ENCODE measurements around the gene SKIC8.
"Not testable (repeated sequence)": the region's sequence is repeated elsewhere in the genome, so short reads cannot be mapped to it uniquely, and the experiment has no call there.

SKIC8 gene

GRCh38 chr15:78263907-78264303 is 35.5 kb downstream of the SKIC8 start:
- no peak for DNase-seq (ENCODE audit: low read depth)
- peak overlapping the region; percentile 36 for H3K4me3 ChIP-seq (ENCODE audit: low read depth, low read length)

- no peak overlapping the region for H3K4me3 ChIP-seq (ENCODE audit: low read depth, low read length)
- no peak for DNase-seq (ENCODE audit: low read depth)
Observed at GRCh38 chr15:78263351-78263781, 36.0 kb downstream of the SKIC8 start.

DNA sequence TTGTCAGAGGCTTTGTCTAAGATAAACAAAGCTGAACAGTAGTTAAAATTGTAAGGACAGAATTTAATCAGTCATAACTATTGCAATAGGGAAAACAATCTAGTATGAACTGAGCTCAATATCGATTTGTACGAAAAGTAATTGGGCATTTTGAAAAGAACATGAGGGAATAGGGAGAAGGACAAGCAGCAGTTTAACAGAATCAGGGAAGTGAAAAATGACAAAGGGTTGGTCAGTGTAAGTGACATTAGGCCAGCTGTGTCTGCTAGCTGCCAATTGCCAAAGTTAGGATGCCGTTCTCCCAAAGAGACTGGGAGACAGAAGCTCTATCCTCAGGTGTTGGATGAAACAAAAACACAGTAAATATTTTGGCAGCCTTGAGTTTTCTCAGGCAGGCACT is 38.3 kb downstream of the SKIC8 start:
- DNase-seq (ENCODE audit: low read depth): no peak
- H3K4me3 ChIP-seq (ENCODE audit: low read depth, low read length): no peak overlapping the region

GRCh38 chr15:78260489-78260888 is 38.9 kb downstream of the SKIC8 start:
- no peak for DNase-seq (ENCODE audit: low read depth)
- H3K4me3 ChIP-seq (ENCODE audit: low read depth, low read length): no peak overlapping the region

GRCh38 chr15:78259232-78259631 is 40.2 kb downstream of the SKIC8 start:
- no peak overlapping the region for H3K4me3 ChIP-seq (ENCODE audit: low read depth, low read length)
- no peak for DNase-seq (ENCODE audit: low read depth)

GRCh38 chr15:78257681-78258080 is 41.7 kb downstream of the SKIC8 start:
- no peak for DNase-seq (ENCODE audit: low read depth)
- no peak overlapping the region for H3K4me3 ChIP-seq (ENCODE audit: low read depth, low read length)

DNA sequence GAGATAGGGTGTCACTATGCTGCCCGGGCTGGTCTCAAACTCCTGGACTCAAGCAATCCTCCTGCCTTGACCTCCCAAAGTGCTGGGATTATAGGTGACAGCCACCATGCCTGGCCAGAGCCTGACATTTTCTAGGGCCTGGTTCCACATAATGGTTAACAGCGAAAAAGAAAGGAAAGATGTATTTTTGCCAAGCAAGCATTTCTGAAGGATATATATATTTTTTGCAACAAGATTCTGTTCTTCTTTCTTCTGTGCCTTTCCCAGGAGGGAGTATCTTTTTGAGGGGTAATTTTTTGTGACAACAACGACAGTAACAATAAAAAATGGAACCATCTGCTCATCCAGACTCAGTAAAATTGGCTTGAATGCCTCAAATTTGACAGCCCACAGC is 43.4 kb downstream of the SKIC8 start:
- no peak for DNase-seq (ENCODE audit: low read depth)
- H3K4me3 ChIP-seq (ENCODE audit: low read depth, low read length): no peak overlapping the region

DNA sequence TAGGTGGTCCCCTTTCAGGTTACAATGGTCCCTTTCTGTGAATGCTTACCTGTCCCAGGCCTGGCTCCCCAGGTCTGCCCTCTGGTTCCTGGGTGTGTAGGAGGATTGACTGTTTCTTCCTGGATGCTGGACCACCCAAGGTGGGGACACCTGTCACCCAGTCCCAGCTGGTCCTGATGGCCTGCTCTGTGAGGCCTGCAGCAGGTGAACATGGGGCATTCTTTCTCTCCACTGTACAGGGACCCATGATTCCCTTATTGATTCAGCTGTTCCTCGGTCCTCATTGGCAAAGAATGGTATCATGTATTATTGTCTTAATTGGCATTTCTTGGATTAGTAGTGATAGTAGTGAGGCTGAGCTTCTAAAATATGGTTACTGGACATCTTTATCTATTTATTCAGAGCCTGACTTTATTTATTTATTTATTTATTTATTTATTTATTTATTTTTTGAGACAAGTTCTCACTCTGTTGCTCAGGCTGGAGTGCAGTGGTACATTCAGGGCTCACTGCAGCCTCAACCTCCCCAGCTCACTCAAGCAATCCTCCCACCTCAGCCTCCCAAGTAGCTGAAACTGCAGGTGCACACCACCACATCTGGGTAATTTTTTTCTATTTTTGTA is 43.9 kb downstream of the SKIC8 start:
- no peak overlapping the region for H3K4me3 ChIP-seq (ENCODE audit: low read depth, low read length)
- DNase-seq (ENCODE audit: low read depth): no peak

DNA sequence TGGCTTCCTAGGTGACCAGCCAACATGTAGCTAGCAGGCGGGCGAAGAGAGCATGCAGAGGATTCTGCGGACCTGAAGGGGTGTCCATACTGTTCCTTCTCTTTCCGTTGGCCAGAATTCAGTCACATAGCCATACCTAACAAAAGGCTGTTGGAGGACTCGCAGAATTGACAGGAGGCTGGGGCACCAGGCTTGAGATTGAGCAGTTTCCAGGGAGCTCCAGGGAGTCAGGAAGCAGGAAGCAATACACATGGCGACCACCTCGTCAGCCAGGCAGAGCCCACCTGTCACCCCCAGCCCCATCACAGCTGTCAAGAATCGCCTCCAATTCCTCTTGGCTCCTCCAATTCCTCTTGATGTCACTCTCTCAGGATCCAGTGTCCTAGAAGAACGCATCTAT is 48.3 kb downstream of the SKIC8 start:
- no peak overlapping the region for H3K4me3 ChIP-seq (ENCODE audit: low read depth, low read length)
- DNase-seq (ENCODE audit: low read depth): no peak

- DNase-seq (ENCODE audit: low read depth): no peak
- H3K4me3 ChIP-seq (ENCODE audit: low read depth, low read length): no peak overlapping the region
Observed at GRCh38 chr15:78249131-78249530, 50.3 kb downstream of the SKIC8 start.

DNA sequence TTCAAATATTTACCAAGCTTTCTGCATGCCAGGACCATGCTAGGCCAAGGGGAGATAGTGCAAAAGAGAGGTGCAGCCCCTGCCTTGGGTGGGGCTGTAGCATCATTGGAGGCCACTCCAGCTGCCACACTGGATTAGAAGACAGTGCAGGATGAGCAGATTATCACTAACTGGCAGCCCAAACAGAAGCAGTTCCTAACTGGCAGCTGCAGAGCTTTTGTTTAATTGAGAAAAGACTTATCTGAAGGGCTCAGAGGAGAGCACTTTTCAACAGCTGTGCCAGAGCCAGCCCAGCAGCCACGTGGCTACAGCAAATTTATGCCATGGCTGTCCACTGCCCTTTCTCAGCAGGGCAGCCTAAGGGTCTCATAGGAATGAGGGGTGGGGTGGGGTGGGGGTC is 51.5 kb downstream of the SKIC8 start:
- H3K4me3 ChIP-seq (ENCODE audit: low read depth, low read length): no peak overlapping the region
- no peak for DNase-seq (ENCODE audit: low read depth)

DNA sequence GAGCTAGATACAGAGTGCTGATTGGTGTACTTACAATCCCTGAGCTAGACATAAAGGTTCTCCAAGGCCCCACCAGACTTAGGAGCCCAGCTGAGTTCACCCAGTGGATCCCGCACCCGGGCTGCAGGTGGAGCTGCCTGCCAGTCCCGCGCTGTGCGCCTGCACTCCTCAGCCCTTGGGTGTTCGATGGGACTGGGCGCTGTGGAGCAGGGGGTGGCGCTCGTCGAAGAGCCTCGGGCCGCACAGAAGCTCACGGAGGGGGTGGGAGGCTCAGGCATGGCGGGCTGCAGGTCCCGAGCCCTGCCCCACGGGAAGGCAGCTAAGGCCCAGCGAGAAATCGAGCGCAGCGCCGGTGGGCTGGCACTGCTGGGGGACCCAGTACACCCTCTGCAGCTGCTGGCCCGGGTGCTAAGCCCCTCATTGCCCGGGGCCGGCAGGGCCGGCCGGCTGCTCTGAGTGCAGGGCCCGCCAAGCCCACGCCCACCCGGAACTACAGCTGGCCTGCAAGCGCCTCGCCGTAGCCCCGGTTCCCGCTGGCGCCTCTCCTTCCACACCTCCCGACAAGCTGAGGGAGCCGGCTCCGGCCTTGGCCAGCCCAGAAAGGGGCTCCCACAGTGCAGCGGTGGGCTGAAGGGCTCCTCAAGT is 53.3 kb downstream of the SKIC8 start:
- H3K4me3 ChIP-seq (ENCODE audit: low read depth, low read length); DNase-seq (ENCODE audit: low read depth): not testable (repeated sequence)

DNA sequence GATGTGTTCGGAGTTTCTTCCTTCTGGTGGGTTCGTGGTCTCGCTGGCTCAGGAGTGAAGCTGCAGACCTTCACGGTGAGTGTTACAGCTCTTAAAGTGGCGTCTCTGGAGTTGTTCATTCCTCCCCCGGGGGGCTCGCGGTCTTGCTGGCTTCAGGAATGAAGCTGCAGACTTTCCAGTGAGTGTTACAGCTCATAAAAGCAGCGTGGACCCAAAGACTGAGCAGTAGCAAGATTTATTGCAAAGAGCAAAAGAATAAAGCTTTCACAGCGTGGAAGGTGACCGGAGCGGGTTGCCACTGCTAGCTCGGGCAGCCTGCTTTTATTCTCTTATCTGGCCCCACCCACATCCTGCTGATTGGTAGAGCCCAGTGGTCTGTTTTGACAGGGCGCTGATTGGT is 54.0 kb downstream of the SKIC8 start:
- not testable (repeated sequence) for DNase-seq (ENCODE audit: low read depth); H3K4me3 ChIP-seq (ENCODE audit: low read depth, low read length)

- DNase-seq (ENCODE audit: low read depth): no peak
- no peak overlapping the region for H3K4me3 ChIP-seq (ENCODE audit: low read depth, low read length)
Observed at GRCh38 chr15:78244893-78245292, 54.5 kb downstream of the SKIC8 start.

- DNase-seq (ENCODE audit: low read depth): no peak
- no peak overlapping the region for H3K4me3 ChIP-seq (ENCODE audit: low read depth, low read length)
Observed at GRCh38 chr15:78244101-78244500, 55.3 kb downstream of the SKIC8 start.

DNA sequence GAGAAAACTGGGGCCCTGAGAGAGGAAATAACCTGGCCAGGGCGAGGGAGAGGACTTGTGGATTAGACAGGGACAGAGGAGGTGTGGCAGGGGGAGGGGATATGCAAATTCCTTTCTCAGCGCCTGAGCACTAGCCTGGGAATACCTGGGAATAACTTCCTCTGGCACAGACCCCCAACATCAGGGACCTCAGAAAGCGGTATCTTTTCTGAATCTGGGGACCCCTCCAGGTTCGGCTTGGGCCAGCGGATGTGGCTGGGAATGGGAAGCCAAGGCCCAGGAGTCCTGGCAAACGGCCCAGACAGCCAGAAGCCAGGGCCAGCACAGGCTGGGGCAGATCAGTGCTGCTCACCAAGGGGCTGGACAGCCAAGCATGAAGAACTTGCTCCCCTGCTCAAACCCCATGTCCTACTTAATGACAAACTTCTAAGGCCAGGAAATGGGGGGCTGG is 55.9 kb downstream of the SKIC8 start:
- H3K4me3 ChIP-seq (ENCODE audit: low read depth, low read length): no peak overlapping the region
- DNase-seq (ENCODE audit: low read depth): no peak

DNA sequence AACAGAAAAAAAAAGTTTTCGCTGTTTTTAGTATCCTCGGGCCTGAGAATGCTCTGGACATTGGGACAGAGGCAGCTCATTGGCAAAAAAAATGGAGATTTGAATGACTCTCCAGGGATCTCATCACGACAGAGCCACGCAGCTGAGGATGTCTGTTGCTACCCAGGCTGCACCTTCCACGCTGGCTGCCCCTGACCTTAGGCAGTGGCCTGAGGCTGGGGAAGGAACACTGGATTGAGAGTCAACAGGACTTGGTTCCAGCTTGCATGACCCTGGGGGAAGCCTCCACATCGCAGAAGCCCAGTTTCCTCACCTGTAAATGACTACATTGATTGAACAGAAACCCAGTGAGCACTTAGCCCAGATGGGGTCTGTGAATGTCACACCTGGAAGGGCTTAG is 56.4 kb downstream of the SKIC8 start:
- DNase-seq (ENCODE audit: low read depth): no peak
- H3K4me3 ChIP-seq (ENCODE audit: low read depth, low read length): no peak overlapping the region

- H3K4me3 ChIP-seq (ENCODE audit: low read depth, low read length): no peak overlapping the region
- no peak for DNase-seq (ENCODE audit: low read depth)
Observed at GRCh38 chr15:78242128-78242527, 57.3 kb downstream of the SKIC8 start.

- H3K4me3 ChIP-seq (ENCODE audit: low read depth, low read length): no peak overlapping the region
- peak; percentile 22 for DNase-seq (ENCODE audit: low read depth)
Observed at GRCh38 chr15:78241017-78241416, 58.4 kb downstream of the SKIC8 start.

DNA sequence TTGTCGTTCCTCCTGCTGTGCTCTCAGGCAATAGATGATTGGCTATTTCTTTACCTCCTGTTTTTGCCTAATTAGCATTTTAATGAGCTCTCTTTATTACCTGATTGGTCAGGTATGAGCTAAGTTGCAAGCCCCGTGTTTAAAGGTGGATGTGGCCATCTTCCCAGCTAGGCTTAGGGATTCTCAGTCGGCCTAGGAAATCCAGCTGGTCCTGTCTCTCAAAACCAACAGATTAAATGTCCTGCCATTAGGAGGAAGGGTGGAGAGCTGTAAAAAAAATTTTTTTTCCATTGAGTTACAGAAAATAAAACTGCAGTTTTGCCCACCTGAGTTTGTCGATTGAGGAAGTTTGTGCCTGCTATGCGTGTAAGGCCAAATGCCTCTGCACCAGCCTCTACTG is 59.6 kb downstream of the SKIC8 start:
- H3K4me3 ChIP-seq (ENCODE audit: low read depth, low read length): no peak overlapping the region
- DNase-seq (ENCODE audit: low read depth): no peak

DNA sequence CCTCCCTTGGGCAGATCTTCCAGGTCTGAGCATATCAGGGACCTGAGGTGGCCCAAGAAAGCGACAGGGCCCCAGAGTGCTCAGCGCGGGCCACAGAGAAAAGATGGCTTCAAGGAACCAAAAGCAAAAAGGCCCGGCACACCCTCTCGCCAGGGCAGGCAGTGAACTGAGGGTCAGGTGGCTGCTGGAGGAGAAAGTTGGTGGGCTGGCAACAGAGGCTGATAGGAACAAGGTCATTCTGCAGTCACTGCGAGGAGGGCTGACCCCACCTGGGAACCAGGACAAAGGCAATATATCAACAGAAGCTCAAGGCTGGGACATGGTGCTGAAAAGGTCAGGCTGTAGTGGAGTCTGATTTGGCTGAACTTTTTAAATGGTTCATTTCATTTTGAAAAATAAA is 62.3 kb downstream of the SKIC8 start:
- no peak for DNase-seq (ENCODE audit: low read depth)

More for the DNA sequence above, 62.3 kb downstream of the SKIC8 start:
- no peak overlapping the region for H3K4me3 ChIP-seq (ENCODE audit: low read depth, low read length)

All from skeletal muscle cell (primary cell).